GM18868 (cell line): ENCODE results near the gene TRIM22.

Experiments used
- ATAC-seq: cut with Tn5 transposase; IDR thresholded peaks from one replicate; pipeline ENCODE4 v1.9.1; 2021; ENCODE audit warnings: mild to moderate bottlenecking, moderate library complexity; ENCODE audit not compliant: unreplicated experiment

TRIM22 gene

GRCh38 chr11:5737670-5738392 is 48.2 kb downstream of the TRIM22 start:
- ATAC-seq, result no peak

GRCh38 chr11:5738431-5738830 is 48.8 kb downstream of the TRIM22 start:
- ATAC-seq, result no peak

- no peak for ATAC-seq
Measured at GRCh38 chr11:5746614-5747013, 57.0 kb downstream of the TRIM22 start.

GRCh38 chr11:5749836-5750235 is 60.2 kb downstream of the TRIM22 start:
- no peak for ATAC-seq

- no peak for ATAC-seq
Measured at GRCh38 chr11:5753943-5754342, 64.4 kb downstream of the TRIM22 start, which contains the start of gene OR52N4. Gene OR52N4, plus strand, starts transcription at chr11:5754243. Its CDS starts 498 bp downstream, at chr11:5754741.
